ENCODE results near the gene ZNF70. TPM values are rescaled to one million over a fixed set of nuclear protein-coding genes. Genes with fewer than 3 reads are reported as not detected.

Gene ZNF70
- total and polyA plus RNA-seq, 9 of the 15 experiments (the other 6 are each of a cell fraction or from before 2014, with no cell fraction given) = 0.14 to 3.3 (median 1.4) TPM

DNA sequence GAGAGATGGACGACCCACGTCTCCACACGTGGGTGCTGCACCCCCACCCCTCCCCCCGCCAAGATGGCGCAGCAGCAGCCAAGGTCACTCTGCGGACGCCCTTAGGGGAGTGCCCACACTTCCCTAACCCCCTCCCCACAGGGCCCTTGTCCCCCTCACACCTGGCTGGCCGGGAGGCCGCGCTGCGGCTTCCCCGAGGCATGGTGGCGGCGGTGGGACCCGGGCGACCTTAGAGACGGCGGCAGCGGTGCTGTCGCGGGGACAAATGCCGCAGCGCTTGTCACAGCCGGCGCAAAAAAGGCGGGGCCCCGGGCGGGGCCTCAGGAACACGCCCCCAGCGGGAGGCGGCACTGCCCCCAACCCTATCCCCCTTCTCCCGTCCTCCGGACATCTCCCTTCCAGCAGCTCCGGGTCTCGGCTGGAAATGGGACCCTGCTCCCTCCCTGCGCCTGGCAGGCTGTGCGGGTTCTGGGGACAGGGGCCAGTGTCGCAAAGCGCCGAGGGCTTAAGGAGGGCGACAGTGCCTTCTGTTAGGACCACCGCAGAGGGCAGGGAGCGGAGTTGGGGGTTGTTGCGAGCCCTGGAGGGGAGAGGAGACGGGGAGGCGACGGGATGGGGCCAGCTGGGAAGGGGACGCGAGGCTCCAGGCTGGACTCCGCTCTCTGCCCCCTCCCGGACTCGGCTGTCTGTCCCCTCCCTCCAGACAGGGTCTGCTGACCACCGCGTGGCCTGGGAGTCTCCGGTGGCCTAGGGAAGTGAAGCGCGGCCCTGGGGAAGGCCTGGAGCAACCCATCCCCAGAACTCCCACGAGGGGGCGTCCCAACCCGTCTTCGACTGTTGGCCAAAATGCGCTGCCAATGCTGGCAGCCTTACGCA is 17.0 kb upstream of the ZNF70 start, which contains the start of gene CHCHD10 (continued):
- TF ChIP-seq, protein P1, sequence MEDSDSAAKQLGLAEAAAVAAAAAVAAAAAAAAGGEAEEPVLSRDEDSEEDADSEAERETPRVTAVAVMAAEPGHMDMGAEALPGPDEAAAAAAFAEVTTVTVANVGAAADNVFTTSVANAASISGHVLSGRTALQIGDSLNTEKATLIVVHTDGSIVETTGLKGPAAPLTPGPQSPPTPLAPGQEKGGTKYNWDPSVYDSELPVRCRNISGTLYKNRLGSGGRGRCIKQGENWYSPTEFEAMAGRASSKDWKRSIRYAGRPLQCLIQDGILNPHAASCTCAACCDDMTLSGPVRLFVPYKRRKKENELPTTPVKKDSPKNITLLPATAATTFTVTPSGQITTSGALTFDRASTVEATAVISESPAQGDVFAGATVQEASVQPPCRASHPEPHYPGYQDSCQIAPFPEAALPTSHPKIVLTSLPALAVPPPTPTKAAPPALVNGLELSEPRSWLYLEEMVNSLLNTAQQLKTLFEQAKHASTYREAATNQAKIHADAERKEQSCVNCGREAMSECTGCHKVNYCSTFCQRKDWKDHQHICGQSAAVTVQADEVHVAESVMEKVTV (CRISPR knock-in tag; IDR thresholded peaks at IDR 0.05) = no peak
- no peak for TF ChIP-seq SRSF9 (IDR thresholded peaks at IDR 0.05; ENCODE audit: borderline replicate concordance, low read depth, low read length)
- peak; percentile 86; the same call in 1 of the 2 replicates for TF ChIP-seq KLF6 (CRISPR knock-in tag; IDR thresholded peaks at IDR 0.05; ENCODE audit: borderline replicate concordance)
- no peak for TF ChIP-seq NEUROD1 (IDR thresholded peaks at IDR 0.05; ENCODE audit: borderline replicate concordance, low read depth, low read length, partially characterized antibody)
- TF ChIP-seq NFIX (CRISPR knock-in tag; IDR thresholded peaks at IDR 0.05; ENCODE audit: low read depth) = no peak
- TF ChIP-seq GATAD2B (IDR thresholded peaks at IDR 0.05; ENCODE audit: borderline replicate concordance) = peak; percentile 26; the same call in 1 of the 2 replicates
- TF ChIP-seq, protein P2, sequence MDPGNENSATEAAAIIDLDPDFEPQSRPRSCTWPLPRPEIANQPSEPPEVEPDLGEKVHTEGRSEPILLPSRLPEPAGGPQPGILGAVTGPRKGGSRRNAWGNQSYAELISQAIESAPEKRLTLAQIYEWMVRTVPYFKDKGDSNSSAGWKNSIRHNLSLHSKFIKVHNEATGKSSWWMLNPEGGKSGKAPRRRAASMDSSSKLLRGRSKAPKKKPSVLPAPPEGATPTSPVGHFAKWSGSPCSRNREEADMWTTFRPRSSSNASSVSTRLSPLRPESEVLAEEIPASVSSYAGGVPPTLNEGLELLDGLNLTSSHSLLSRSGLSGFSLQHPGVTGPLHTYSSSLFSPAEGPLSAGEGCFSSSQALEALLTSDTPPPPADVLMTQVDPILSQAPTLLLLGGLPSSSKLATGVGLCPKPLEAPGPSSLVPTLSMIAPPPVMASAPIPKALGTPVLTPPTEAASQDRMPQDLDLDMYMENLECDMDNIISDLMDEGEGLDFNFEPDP (CRISPR knock-in tag; IDR thresholded peaks at IDR 0.05) = no peak
- TF ChIP-seq NFIC (IDR thresholded peaks at IDR 0.05) = peak; percentile 38
- TF ChIP-seq RAD21 (CRISPR knock-in tag; conservative IDR thresholded peaks at IDR 0.05 in 1 of 2, IDR thresholded peaks at IDR 0.05 in 1 of 2) = peak in 1 of 2 experiments; percentile 55; a peak in 2 of 4 replicates
- peak; percentile 29 for TF ChIP-seq PRPF4 (IDR thresholded peaks at IDR 0.05; ENCODE audit: insufficient read depth, low read depth, low read length, poor library complexity, severe bottlenecking)
- TF ChIP-seq, protein P3, sequence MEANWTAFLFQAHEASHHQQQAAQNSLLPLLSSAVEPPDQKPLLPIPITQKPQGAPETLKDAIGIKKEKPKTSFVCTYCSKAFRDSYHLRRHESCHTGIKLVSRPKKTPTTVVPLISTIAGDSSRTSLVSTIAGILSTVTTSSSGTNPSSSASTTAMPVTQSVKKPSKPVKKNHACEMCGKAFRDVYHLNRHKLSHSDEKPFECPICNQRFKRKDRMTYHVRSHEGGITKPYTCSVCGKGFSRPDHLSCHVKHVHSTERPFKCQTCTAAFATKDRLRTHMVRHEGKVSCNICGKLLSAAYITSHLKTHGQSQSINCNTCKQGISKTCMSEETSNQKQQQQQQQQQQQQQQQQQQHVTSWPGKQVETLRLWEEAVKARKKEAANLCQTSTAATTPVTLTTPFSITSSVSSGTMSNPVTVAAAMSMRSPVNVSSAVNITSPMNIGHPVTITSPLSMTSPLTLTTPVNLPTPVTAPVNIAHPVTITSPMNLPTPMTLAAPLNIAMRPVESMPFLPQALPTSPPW (CRISPR knock-in tag; IDR thresholded peaks at IDR 0.05) = peak; percentile 84
- TF ChIP-seq, protein P4, sequence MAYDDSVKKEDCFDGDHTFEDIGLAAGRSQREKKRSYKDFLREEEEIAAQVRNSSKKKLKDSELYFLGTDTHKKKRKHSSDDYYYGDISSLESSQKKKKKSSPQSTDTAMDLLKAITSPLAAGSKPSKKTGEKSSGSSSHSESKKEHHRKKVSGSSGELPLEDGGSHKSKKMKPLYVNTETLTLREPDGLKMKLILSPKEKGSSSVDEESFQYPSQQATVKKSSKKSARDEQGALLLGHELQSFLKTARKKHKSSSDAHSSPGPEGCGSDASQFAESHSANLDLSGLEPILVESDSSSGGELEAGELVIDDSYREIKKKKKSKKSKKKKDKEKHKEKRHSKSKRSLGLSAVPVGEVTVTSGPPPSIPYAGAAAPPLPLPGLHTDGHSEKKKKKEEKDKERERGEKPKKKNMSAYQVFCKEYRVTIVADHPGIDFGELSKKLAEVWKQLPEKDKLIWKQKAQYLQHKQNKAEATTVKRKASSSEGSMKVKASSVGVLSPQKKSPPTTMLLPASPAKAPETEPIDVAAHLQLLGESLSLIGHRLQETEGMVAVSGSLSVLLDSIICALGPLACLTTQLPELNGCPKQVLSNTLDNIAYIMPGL (CRISPR knock-in tag; IDR thresholded peaks at IDR 0.05) = 0 out of 2 replicates have a peak, but pooled peaks have one; percentile 49
- peak; percentile 25; the same call in 1 of the 2 replicates for TF ChIP-seq RAD51 (IDR thresholded peaks at IDR 0.05; ENCODE audit: borderline replicate concordance, low read depth)
- TF ChIP-seq, protein P5, sequence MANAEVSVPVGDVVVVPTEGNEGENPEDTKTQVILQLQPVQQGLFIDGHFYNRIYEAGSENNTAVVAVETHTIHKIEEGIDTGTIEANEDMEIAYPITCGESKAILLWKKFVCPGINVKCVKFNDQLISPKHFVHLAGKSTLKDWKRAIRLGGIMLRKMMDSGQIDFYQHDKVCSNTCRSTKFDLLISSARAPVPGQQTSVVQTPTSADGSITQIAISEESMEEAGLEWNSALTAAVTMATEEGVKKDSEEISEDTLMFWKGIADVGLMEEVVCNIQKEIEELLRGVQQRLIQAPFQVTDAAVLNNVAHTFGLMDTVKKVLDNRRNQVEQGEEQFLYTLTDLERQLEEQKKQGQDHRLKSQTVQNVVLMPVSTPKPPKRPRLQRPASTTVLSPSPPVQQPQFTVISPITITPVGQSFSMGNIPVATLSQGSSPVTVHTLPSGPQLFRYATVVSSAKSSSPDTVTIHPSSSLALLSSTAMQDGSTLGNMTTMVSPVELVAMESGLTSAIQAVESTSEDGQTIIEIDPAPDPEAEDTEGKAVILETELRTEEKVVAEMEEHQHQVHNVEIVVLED (CRISPR knock-in tag; IDR thresholded peaks at IDR 0.05) = peak; percentile 54; the same call in 1 of the 2 replicates
- peak; percentile 57; the same call in 1 of the 2 replicates for TF ChIP-seq SPI1 (IDR thresholded peaks at IDR 0.05; ENCODE audit: borderline replicate concordance, low read depth, low read length)
- 0 out of 2 replicates have a peak, but pooled peaks have one; percentile 36 for TF ChIP-seq ATF7 (IDR thresholded peaks at IDR 0.05)

All from K562 (cell line).